Thyroid gland (tissue), 4 donors: ENCODE results near the gene DLG3.

ENCODE experiments used
- CTCF ChIP-seq, 6 experiments: fragments of 200-600 bp in 3 of 6; fragments of 450-650 bp in 3 of 6; sonication (generic) in 3 of 6; IDR thresholded peaks; one replicate each; pipeline ENCODE4 v1.5.1; 2016 to 2019; ENCODE audit warnings: antibody characterized with exemption in 6 of 6, mild to moderate bottlenecking in 2 of 6, inconsistent platforms in 1 of 6, moderate library complexity in 1 of 6
- POLR2A ChIP-seq, 2 donors: fragments of 450-650 bp; IDR thresholded peaks; one replicate each; pipeline ENCODE4 v1.6.1; 2017; ENCODE audit warnings: antibody characterized with exemption in 2 of 2, mild to moderate bottlenecking in 2 of 2, moderate library complexity in 1 of 2

DNA sequence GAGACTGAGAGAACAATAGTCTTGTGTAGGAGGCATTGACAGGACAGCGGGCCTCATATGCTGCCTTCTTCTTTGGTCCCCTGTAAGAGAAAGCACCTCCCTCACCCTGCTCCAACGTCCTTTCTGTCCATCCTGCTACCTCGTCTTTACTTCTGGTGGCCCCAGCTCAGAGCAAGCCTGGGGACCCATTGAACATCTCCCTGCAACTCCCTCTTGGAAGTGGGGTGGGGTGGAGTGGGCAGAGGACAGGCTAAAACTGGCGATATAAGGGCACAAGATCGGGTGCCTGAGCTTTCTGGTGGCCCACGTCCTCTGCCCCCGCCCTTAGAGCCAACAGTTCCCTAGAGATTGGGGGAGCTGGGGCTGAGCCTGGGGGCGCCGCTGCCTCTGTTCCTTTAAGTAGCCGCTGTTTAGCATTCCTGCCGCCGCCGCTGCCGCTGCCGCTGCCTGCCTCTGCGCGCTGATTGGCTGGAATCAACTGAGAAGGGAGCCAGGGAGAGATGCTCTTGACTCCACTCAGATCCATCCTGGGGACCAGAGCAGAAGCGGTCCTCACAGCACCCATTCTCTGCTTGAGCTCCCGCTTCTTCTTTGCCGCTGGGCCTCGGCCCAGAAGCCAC, at the start of gene DLG3:
- TF ChIP-seq CTCF (IDR thresholded peaks at IDR 0.05): no peak
- TF ChIP-seq POLR2A (IDR thresholded peaks at IDR 0.05): no peak
